ENCODE results near the gene NLK. TPM values are rescaled to one million over a fixed set of nuclear protein-coding genes. Genes with fewer than 3 reads are reported as not detected.

The NLK gene
- total RNA-seq, 4 donors from 2014 or later = 24.7 to 37.5 (median 32.4) TPM

DNA sequence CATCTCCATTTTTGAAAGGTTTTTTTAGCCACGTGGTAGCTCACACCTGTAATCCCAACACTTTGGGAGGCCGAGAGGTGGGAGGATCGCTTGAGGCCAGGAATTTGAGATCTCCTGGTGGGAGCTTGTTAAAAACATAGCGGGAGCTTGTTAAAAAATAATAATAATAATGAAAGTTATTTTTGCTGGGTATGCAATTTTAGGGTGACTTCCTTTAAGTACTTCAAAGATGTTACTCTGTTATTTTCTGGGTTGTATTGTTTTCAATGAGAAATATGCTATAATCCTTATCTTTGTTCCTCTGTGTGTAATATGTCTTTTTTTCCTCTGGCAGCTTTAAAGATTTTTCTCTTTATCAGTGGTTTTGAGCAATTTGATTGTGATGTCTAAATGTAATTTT, 48.1 kb downstream of the NLK start:
- Histone ChIP-seq H3K4me1 (peaks cover 0 to 5% (median 0%) of the 10 kb centered on the region in 4 donors), H3K9me3 (no peaks in the 10 kb centered on the region), H3K4me3 (no peak overlapping the region), H3K36me3 (no peaks in the 10 kb centered on the region), H3K27me3 (no peaks in the 10 kb centered on the region), H3K27ac (no peak overlapping the region)
- TF ChIP-seq POLR2A (IDR thresholded peaks at IDR 0.05) (no peak), EP300 (IDR thresholded peaks at IDR 0.05) (no peak)
- TF ChIP-seq, protein P1, sequence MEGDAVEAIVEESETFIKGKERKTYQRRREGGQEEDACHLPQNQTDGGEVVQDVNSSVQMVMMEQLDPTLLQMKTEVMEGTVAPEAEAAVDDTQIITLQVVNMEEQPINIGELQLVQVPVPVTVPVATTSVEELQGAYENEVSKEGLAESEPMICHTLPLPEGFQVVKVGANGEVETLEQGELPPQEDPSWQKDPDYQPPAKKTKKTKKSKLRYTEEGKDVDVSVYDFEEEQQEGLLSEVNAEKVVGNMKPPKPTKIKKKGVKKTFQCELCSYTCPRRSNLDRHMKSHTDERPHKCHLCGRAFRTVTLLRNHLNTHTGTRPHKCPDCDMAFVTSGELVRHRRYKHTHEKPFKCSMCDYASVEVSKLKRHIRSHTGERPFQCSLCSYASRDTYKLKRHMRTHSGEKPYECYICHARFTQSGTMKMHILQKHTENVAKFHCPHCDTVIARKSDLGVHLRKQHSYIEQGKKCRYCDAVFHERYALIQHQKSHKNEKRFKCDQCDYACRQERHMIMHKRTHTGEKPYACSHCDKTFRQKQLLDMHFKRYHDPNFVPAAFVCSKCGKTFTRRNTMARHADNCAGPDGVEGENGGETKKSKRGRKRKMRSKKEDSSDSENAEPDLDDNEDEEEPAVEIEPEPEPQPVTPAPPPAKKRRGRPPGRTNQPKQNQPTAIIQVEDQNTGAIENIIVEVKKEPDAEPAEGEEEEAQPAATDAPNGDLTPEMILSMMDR (IDR thresholded peaks at IDR 0.05) = no peak
- WGBS, 2 donors = 92 to 93% methylated on average over 4 of the region's 4 CpGs
- DNase-seq (ENCODE audit: low spot score in 2 of 2) = no peak

DNA sequence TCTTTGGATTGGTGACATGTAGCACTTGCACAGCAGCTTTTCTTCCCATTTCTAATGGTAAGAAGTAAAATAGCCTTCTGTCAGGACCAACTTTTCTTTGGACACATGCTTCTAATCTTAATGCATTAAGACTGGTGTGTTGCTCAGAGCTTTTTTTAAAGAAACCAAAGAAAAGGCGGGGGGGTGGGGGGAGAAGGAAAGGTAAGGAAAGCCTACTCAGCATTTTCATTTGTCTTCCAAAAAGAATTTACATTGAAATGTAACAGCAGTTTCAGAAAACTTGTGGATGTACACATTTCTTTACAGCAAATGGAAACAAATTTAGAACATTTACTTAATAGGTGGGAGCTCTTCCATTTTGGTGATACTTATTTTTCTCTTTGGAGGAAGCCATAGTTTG, 49.6 kb downstream of the NLK start:
- Histone ChIP-seq H3K27me3 (no peaks in the 10 kb centered on the region), H3K9me3 (no peaks in the 10 kb centered on the region), H3K27ac (no peak overlapping the region), H3K36me3 (no peaks in the 10 kb centered on the region), H3K4me1 (peaks cover 0 to 11% (median under 1%) of the 10 kb centered on the region in 4 donors), H3K4me3 (no peak overlapping the region)
- DNase-seq (ENCODE audit: low spot score in 2 of 2) = no peak
- TF ChIP-seq POLR2A (IDR thresholded peaks at IDR 0.05) = no peak
- TF ChIP-seq, protein P1 (IDR thresholded peaks at IDR 0.05) = no peak
- TF ChIP-seq EP300 (IDR thresholded peaks at IDR 0.05) = no peak
- WGBS, 2 donors = 85 to 88% methylated on average over 1 of the region's 1 CpG

DNA sequence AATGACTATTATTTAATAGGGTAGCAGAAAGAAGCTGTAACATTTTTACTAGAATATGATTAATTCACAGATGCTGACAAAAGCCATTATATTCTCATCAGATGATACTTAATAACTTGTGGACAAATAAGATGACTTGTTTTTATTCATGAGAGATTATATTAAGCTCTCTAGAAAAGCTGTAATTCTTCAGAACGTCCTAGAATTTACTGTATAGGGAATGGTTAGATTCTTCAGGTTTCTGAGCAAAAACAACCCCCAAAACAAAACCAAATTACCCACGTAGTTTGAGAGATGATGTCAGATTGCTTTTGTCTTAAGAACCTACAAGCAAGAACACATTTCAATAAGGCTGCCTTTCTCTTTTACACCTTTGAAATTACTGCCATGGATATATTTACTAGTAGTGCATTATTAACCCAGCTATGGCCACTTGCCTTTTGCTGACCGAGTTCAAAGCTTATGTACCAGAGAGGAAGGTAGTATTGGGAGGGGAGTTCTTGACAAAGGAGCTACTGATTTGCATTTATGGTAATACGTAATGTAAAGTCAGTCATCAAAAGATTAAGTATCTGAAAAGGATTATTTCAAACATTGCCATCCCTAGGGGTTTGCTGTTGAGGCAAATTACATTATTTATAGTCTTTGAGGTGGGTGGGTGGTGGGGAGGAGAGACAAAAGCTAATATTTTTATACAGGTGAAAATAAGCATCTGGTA, 51.7 kb downstream of the NLK start:
- TF ChIP-seq POLR2A (IDR thresholded peaks at IDR 0.05) (no peak), EP300 (IDR thresholded peaks at IDR 0.05) (no peak)
- TF ChIP-seq, protein P1 (IDR thresholded peaks at IDR 0.05) = no peak
- Histone ChIP-seq H3K27ac (no peak overlapping the region), H3K27me3 (no peaks in the 10 kb centered on the region), H3K9me3 (no peaks in the 10 kb centered on the region), H3K4me3 (no peak overlapping the region), H3K4me1 (peaks cover 0 to 5% (median 3%) of the 10 kb centered on the region in 4 donors), H3K36me3 (no peaks in the 10 kb centered on the region)
- 73 to 79% methylated on average over 4 of the region's 4 CpGs for WGBS, 2 donors
- no peak for DNase-seq (ENCODE audit: low spot score in 2 of 2)

DNA sequence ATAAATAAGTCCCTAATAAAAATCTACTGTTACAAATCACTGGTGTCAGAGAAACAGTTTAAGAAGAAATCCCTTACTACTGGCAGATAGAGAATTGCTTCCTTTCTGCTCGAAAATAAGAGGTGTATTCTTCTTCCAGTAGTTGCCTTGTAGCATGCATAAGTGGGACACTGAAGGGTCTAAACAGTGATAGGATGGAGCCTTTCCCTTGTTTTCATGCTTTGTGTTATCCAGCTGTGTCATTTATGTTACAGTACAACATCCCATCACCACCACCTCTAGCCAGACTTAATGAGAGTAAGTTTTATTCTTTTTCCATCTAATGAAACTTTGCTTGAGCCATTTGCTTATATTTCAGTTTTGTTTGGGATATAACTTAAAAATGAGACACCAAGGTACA, 54.3 kb downstream of the NLK start:
- no peaks in the 10 kb centered on the region for H3K27me3 ChIP-seq
- no peak overlapping the region for H3K27ac ChIP-seq
- no peaks in the 10 kb centered on the region for H3K9me3 ChIP-seq
- peaks cover 0 to 5% (median 3%) of the 10 kb centered on the region in 4 donors for H3K4me1 ChIP-seq
- no peak overlapping the region for H3K4me3 ChIP-seq
- H3K36me3 ChIP-seq = no peaks in the 10 kb centered on the region
- TF ChIP-seq EP300 (IDR thresholded peaks at IDR 0.05) (no peak), POLR2A (IDR thresholded peaks at IDR 0.05) (no peak)
- TF ChIP-seq, protein P1 (IDR thresholded peaks at IDR 0.05) = no peak
- WGBS, 2 donors = 41 to 46% methylated on average over 1 of the region's 1 CpG
- no peak for DNase-seq (ENCODE audit: low spot score in 2 of 2)

DNA sequence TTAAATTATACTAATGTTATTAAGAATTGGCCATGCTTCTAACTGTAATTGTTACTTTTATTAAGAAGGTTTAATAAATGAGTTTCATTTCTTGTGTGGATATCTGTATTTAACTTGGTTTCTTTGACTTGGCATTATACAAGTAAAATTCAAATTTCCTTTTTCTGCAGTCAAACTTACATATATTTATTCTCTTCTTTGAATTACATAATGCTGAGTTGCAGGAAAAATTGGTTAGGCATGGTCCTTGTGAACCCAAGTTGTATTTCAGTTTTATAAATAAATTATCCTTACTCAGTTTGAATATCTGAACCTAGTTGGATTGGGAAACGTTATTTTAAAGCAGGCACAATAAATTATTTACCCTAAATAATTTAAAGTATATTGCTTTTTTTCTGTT, 54.8 kb downstream of the NLK start:
- WGBS, 2 donors = 68 to 84% methylated on average over 1 of the region's 1 CpG
- Histone ChIP-seq H3K4me1 (peaks cover 0 to 5% (median 3%) of the 10 kb centered on the region in 4 donors), H3K36me3 (no peaks in the 10 kb centered on the region), H3K4me3 (no peak overlapping the region), H3K9me3 (no peaks in the 10 kb centered on the region), H3K27ac (no peak overlapping the region), H3K27me3 (no peaks in the 10 kb centered on the region)
- TF ChIP-seq EP300 (IDR thresholded peaks at IDR 0.05) (no peak), POLR2A (IDR thresholded peaks at IDR 0.05) (no peak)
- TF ChIP-seq, protein P1 (IDR thresholded peaks at IDR 0.05) = no peak
- DNase-seq (ENCODE audit: low spot score in 2 of 2) = no peak

Data from tibial nerve (tissue), 4 donors.